Vagina (tissue), 2 donors: ENCODE results near the gene RALGDS.
"Not testable (repeated sequence)": the region's sequence is repeated elsewhere in the genome, so short reads cannot be mapped to it uniquely, and the experiment has no call there.

Experiments used
- CTCF ChIP-seq, 3 experiments: fragments of 450-650 bp in 2 of 3; fragments of 200-600 bp in 1 of 3; sonication (generic) in 1 of 3; IDR thresholded peaks; one replicate each; pipeline ENCODE4 v1.5.1; 2017 to 2019; ENCODE audit warnings: antibody characterized with exemption in 3 of 3, mild to moderate bottlenecking in 2 of 3, moderate library complexity in 2 of 3
- POLR2A ChIP-seq, 2 donors: fragments of 450-650 bp; IDR thresholded peaks; one replicate each; pipeline ENCODE4 v1.6.1; 2017; ENCODE audit warnings: antibody characterized with exemption in 2 of 2, mild to moderate bottlenecking in 2 of 2, moderate library complexity in 2 of 2
- POLR2AphosphoS5 ChIP-seq, 2 donors: sonication (generic); formaldehyde crosslinking; IDR thresholded peaks; one replicate each; pipeline ENCODE4 v1.9.0; 2017; ENCODE audit warnings: antibody characterized with exemption in 2 of 2, mild to moderate bottlenecking in 2 of 2, low read depth in 1 of 2; ENCODE audit not compliant: insufficient read depth in 1 of 2

GRCh38 chr9:133094351-133094750 is 26.7 kb downstream of the RALGDS start:
- not testable (repeated sequence) for TF ChIP-seq POLR2AphosphoS5 (IDR thresholded peaks at IDR 0.05; ENCODE audit: insufficient read depth in 1 of 2, low read depth in 1 of 2); CTCF (IDR thresholded peaks at IDR 0.05); POLR2A (IDR thresholded peaks at IDR 0.05)
